ENCODE measurements around the gene HIPK4.

HIPK4 gene

DNA sequence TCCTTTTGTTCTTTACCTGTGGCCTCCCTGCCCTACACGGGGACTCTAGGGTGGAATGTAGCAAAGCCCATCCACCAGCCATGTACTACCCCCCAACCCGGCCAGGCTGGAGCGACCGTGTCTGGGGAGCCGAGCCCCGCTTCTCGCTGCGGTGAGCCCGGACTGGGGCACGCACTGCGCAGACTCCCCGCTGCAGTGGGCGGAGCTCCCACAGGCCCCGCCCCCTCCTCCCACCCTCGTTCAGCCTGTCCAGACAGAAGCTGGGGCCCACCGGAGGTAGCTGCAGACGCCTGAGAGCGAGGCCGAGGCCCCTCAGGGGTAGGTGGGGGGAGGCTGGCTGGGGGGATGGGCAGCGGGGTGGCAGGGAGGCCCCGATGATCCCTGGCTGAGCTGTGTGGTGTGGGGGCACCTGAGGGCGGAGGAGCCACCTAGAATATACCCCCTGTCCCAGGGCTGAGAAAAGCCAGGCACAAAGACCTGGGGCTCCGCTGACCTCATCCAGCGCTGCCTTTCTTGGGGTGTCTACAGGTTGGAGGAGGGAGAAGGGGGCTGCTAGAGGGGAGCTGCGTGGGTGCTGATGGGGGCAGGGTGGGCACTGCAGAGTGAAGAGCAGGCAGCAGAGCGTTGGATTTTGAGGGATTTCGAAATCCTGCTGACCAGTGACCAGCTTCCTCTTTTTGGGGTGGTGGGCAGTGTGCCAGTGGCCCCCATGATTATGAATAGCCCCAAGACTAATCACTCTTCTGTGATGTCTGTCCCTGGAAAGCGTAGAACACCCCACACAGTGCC is 24.2 kb downstream of the HIPK4 start:
- DNase-seq = no peak

DNA sequence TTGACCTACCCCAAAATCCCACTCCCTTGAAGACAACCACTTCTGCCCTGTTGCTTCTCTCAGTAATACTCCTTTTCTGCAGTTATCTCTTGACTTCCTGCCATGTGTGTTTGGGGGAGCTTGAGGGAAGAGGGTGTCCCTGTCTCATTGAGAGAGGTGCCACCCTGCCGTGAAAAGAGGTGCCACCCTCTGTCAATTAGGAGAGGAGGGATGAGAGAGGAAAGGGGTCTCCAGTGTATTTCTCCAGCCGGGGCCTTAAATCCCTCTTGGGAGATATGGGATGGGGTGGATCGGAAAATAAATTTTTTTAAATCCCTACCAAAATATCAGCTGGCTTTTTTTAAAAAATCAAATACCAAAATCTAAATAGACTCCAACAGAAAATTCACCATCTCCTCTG is 25.0 kb downstream of the HIPK4 start:
- DNase-seq = no peak

DNA sequence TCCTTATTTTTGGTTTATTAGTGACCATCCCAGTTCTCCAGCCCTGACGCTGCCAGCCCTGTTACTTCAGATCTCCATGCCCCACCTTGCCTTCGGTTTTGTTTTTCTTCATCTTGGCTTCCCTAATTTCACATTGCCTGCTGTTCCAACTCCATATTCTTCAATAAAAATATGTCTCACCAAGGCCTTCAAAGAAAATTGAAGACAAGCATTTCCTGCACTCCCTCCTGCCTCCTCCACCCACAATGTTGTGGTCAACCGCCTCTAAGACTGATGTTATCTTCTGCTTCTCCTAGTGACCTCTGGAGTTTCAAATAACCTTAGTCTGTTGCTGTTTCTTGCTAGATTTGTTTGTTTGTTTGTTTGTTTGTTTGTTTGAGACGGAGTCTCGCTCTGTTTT is 26.9 kb downstream of the HIPK4 start:
- no peak for DNase-seq

DNA sequence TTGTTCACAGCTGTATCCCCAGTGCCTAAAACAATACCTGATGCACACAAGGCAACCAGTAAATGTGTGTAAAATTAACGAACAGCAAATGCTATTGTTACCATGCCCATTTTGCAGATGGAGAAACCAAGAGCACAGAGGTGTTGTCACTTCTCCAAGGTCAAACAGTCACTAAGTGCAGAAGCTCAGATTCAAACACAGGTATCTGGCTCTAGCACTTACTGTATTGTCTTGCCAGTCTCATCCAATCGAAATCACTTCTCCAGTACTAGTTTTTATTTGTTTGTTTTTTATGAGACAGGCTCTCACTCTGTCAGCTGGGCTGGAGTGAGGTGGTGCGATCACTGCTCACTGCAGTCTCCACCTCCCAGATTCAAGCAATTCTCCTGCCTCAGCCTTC is 27.8 kb downstream of the HIPK4 start:
- DNase-seq = no peak

DNA sequence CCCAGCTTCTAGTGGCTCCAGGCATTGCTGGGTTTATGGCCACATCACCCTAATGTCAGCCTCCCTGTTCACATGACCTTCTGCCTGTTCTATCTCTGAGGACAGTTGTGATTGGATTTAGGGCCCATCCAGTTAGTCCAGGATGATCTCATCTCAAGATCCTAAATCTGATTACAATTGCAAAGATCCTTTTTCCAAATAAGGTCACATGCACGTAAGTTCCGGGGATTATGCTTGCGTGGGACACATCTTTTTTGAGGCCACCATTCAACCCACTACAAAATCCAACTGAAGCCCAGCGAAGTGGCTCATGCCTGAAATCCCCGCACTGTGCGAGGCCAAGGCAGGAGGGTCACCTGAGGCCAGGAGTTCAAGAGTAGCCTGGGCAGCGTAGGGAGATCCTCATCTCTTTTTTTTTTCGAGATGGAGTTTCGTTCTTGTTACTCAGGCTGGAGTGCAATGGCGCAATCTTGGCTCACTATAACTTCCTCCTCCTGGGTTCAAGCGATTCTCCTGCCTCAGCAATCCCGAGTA is 29.2 kb downstream of the HIPK4 start:
- no peak for DNase-seq

DNA sequence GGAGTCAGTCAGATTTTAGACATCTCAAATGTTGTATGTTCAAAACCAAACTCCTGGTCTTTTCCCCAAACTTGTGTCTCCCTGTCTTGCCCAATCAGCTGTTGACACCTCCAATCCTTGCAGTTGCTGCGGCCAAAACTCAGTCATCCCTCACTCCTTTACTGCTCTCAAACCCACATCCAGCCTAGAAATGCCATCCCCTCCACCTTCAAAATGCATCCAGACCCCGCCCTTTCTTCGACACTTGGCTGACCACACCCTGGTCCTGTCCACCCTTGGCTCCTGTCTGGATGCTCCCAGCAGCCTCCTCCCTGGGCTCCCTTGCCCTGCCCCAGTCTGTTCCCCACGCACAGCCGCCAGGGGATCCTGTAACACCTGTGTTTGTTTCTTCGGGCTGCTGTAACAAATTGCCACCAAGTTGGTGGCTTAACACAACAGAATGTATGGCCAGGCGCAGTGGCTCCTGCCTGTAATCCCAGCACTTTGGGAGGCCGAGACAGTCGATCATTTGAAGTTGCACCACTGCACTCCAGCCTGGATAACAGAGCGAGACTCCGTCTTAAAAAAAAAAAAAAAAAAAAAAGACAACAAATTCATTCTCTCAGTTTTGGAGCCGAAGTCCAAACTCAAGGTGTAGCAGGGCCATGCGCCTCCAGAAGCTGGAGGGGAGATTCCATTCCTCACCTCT is 29.8 kb downstream of the HIPK4 start:
- DNase-seq = no peak

DNA sequence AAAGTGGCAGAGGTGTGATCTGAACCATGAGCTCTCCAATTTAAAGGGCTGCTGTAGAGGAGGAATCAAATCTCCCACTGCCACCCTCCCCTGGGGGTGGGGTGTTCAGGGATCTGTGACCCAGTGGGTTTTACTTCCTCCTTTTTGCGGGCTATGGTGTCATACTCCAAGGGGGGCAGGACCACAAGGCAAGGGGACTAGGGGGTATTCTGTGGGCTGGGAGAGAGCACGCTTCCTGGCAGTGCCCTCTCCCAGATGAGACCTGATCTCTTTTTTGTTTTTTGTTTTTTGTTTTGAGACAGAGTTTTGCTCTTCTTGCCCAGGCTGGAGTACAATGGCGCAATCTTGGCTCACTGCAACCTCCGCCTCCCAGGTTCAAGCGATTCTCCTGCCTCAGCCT is 31.2 kb downstream of the HIPK4 start:
- DNase-seq = no peak

DNA sequence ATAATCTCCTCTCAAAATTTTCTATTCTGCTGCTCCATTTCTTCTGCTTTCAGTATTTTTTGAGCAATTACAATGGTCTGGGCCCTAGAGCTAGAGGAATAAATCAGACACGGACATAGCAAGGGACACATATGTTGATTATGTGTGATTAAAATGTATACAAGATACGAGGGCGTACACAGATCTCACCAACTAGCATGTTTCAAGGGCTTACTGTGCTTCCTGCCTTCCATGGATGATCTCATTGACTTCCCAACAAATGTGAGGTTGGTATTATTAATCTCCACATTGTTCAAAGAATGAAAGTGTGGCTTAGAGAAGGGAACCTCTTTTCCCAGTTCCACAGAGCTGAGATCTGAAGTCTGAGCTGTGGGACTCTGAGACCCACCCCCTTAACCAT is 32.3 kb downstream of the HIPK4 start:
- DNase-seq = no peak

DNA sequence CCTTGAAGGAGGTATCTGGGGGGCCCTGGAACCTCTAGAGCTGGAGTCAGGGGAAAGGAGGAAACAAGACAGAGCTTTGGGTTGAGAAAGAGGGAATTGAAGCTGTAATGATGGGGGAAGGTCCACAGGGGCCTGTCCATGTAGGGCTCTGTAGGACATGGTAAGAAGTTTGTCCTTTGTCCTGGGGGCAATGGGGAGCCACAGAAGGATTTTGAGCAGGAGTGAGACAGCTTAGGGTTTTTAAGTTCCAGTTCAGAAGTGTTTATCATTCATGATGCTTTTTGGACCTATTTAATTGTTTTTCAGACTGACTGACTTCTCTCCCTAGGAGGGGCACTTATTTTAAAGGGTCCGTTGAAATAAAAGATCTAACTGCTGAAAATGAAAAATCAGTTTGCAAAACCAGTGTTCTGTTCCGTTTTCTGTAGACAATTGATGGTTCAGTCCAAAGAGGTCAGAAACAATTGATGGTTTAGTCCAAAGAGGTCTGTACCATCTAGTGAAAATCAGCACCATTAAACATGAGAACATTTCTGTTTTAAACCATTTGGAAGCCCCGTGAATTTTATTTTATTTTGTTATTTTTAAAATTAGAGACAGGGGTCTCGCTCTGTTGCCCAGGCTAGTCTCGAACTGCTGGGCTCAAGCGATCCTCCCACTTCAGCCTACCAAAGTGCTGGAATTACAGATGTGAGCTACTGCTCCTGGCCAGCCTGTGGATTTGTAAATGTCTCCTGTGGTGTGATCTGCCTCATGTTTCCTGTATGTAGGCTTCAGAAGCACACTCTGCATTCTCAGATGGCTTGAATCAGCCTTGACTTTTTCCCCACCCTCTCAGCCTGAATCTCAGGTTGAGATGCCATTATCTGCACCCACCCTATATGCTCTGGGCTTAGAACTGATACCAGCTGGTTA is 33.0 kb downstream of the HIPK4 start:
- DNase-seq = no peak

DNA sequence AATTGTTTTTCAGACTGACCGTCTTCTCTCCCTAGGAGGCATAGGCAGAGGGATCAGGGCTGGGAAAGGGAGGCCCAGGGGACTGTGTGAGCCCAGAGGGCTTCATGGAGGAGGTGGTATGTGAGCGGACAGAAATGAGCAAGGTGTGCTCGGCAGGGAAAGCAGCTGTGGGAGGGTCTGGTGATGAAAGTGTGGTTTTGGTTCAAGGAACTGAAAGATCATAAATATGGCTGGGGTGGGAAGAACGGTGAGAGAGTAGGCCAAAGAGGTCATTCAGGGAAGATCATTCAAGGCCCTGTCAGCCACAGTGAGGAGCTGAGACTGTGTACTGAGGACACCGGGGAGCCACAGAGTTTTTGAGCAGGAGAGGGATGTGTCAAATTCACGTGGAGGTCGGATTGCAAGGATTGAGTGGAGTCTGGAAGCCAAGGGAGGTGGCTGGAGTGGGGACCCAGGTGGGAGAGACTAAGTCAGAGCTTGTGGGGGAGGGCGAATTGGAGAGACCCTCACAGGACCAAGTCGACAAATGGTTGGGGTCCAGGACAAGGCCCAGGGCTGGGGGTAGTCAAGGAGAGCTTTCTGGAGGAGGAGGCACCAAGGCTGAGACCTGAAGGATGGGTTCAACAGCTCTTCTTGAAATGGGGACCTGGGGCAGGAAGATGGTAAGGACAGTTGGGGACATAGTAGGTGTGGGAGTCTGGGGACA is 33.9 kb downstream of the HIPK4 start:
- DNase-seq = no peak

GRCh38 chr19:40348961-40349507 is 40.9 kb downstream of the HIPK4 start:
- DNase-seq = peak; percentile 20

DNA sequence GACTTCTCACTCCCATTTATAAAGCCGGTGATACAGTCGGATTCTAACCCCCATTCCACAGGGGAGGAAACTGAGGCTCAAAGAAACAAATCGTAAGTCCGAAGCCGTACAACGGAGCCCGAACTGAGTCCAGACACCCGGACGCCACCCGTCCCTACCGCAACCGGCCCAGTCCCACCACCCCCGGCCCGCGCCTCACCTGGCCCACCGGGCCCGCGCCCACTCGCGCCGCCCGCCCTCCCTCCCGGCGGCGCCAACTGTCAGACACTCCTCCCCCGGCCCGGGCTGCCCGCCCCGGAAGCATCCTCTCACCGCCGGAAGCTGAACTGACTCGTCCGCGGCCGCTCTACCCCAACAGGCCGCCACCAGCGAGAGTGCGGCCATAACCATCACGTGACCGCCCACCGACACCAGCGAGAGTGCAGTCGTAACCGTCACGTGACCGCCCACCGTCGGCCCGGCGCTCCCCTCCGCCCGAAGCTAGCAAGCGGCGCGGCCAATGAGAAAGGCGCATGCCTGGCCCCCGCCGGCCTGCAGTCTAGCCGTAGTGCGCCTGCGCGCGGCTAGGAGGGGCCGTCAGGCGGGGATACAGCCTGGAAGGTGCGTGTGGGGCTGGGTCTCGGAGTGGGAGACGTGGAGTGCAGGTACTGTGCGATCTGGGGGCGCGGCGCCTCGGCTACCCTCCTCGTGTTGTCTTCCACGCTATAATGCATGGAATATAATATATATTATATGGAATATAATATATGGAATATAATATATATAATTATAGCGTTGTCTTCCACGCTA is 41.7 kb downstream of the HIPK4 start, which contains the start of the genes C19orf47 and PLD3:
TSS of gene C19orf47 (minus strand) at position 273 of the 789 bp plus-strand sequence. CDS start 6,540 bp downstream, outside the sequence.
TSS of gene PLD3 (plus strand) at position 571 of the 789 bp plus-strand sequence. CDS start 17,789 bp downstream, outside the sequence.
- DNase-seq = peak; percentile 96

DNA sequence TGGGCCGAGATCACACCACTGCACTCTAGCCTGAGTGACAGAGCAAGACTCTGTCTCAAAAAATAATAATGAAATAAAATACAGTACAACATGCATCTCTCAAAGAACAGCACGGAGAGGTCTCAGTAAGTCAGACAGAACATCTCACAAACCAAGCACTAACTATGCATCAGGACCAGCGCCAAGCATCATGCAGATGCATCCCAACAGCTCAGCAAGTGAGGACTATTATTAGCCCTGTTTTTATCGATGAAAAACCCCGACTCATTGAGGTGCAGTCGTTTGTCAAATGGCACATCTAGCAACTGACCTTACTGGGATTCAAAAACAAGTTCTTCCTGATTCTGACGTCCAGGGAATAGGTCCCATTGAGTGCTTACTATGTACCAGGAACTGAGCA is 45.6 kb downstream of the HIPK4 start:
- DNase-seq = no peak

DNA sequence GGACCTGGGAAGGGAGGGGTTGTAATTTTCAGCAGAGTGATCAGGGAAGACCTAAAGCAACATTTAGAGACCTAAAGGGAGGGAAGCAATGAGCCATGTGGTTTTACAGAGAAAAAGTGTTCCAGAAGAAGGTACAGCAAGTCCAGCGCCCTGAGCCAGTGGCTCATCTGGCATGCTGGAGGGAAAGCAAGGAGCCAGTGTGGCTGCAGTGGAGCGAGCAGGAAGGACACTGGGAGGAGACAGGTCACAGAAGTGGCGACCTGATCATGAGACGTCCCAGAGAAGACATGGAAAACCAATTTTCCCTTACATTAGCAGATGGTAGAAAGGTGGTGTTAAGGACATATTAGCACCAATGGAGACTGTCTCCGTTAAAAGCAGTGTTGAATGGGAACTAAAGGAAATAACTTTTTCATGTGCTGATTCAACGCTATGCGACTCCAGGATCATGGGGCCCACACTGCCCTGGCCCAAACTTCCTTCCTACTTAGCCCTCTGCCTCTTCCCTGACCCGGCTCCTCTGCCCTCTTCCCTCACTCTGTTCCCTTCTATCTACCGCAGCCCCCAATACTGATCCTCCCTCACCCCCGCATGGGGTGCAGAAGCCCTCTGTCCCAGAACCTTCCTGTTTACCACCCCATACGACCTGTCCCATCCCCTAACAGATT is 47.2 kb downstream of the HIPK4 start:
- DNase-seq = no peak

- DNase-seq = no peak
These were observed 48.1 kb downstream of the HIPK4 start for GRCh38 chr19:40341601-40342482.

GRCh38 chr19:40339018-40339728 is 50.8 kb downstream of the HIPK4 start:
- DNase-seq = no peak

- no peak for DNase-seq
These were observed 52.4 kb downstream of the HIPK4 start for GRCh38 chr19:40337594-40337993.

GRCh38 chr19:40337107-40337506 is 52.9 kb downstream of the HIPK4 start:
- DNase-seq = no peak

DNA sequence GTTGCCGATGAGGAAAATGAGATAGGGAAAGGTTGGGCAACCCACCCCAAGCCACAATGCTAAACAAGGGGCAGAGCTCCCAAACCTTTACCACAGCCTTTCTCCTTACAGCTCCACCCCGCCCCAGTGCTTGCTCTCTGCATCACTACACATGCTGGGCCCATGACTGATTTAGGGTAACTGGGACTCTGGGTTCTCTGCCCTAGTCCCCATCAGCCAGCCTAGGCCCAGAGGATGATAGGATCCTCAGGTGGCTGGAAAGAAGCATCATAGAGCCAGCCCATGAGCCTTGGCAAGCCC is 53.4 kb downstream of the HIPK4 start:
- DNase-seq = no peak
